H1 (cell line): ENCODE data around the gene SPDYC. TPM values are rescaled to one million over a fixed set of nuclear protein-coding genes. Genes with fewer than 3 reads are reported as not detected.

Experiments used
- CTCF ChIA-PET: fragments of 300-600 bp; sonication (Branson Sonifier 250); formaldehyde crosslinking; loops from one replicate; lab custom pipeline; 2021; ENCODE audit not compliant: partially characterized antibody; lab: Charles Lee
- POLR2A ChIA-PET: fragments of 300-600 bp; sonication (Branson Sonifier 250); formaldehyde crosslinking; loops from one replicate; lab custom pipeline; 2021; ENCODE audit warnings: inconsistent platforms; ENCODE audit not compliant: partially characterized antibody; lab: Charles Lee
- DNase-seq, 2 experiments: peaks; one replicate each; pipeline versions ENCODE4 v3.0.0 to v3.0.0-alpha.2; 2010 to 2022; ENCODE audit warnings: low spot score in 2 of 2, low read depth in 1 of 2, mixed read lengths in 1 of 2
- FAIRE-seq: peaks from 2 replicates; lab custom pipeline; 2011; peaks lifted over from hg19 to GRCh38; lab: Jason Lieb, UNC
- H2AFZ ChIP-seq: 2 replicates; pipeline ENCODE4 v1.8.1; 2012; ENCODE audit warnings: low read length, inconsistent platforms
- H2AK5ac ChIP-seq: 2 replicates; pipeline ENCODE4 v1.6.1; 2013; ENCODE audit warnings: low read depth, low read length
- H2BK120ac ChIP-seq: replicated peaks from 2 replicates; pipeline ENCODE3; 2013; ENCODE audit warnings: low read depth, low read length, inconsistent platforms
- H2BK12ac ChIP-seq: 2 replicates; pipeline ENCODE4 v1.6.1; 2013; ENCODE audit warnings: low read depth, low read length
- H2BK15ac ChIP-seq: 2 replicates; pipeline ENCODE4 v1.6.1; 2013; ENCODE audit warnings: low read length
- H2BK20ac ChIP-seq: 2 replicates; pipeline ENCODE4 v1.6.1; 2013; ENCODE audit warnings: low read length
- H2BK5ac ChIP-seq: 2 replicates; pipeline ENCODE4 v1.6.1; 2013; ENCODE audit warnings: low read depth, low read length
- H3K14ac ChIP-seq: 2 replicates; pipeline ENCODE4 v1.6.1; 2013; ENCODE audit warnings: inconsistent platforms; ENCODE audit not compliant: insufficient read length
- H3K18ac ChIP-seq: 2 replicates; pipeline ENCODE4 v1.6.1; 2013; ENCODE audit warnings: low read length; ENCODE audit errors: extremely low read depth
- H3K23ac ChIP-seq: 2 replicates; pipeline ENCODE4 v1.6.1; 2013; ENCODE audit warnings: inconsistent platforms; ENCODE audit not compliant: insufficient read length
- H3K23me2 ChIP-seq: 2 replicates; pipeline ENCODE4 v1.6.1; 2013; ENCODE audit warnings: low read depth, low read length
- H3K27ac ChIP-seq: 2 replicates; pipeline ENCODE4 v1.6.1; 2011; ENCODE audit warnings: low read depth, low read length, inconsistent platforms
- H3K27me3 ChIP-seq, 4 experiments: replicated peaks in 1 of 4; 1 replicate in 1 of 4; 2 replicates in 3 of 4; pipeline versions ENCODE4 v1.6.1 to v1.8.1; 2011 to 2013; ENCODE audit warnings: low read length in 3 of 4, mild to moderate bottlenecking in 3 of 4, inconsistent platforms in 2 of 4, mixed read lengths in 2 of 4, moderate library complexity in 1 of 4; ENCODE audit not compliant: control insufficient read depth in 3 of 4, insufficient read depth in 3 of 4; ENCODE audit errors: extremely low read depth in 1 of 4
- H3K36me3 ChIP-seq, 4 experiments: 2 replicates each; pipeline versions ENCODE4 v1.6.1 to v1.8.1; 2011 to 2013; ENCODE audit warnings: mild to moderate bottlenecking in 4 of 4, low read length in 3 of 4, moderate library complexity in 2 of 4, control low read depth in 1 of 4, inconsistent platforms in 1 of 4; ENCODE audit not compliant: insufficient read depth in 4 of 4, control insufficient read depth in 2 of 4
- H3K4ac ChIP-seq: replicated peaks from 2 replicates; pipeline ENCODE3; 2013; ENCODE audit warnings: low read length, low read depth, mixed read lengths, inconsistent platforms; ENCODE audit not compliant: insufficient read length
- H3K4me1 ChIP-seq, 4 experiments: replicated peaks in 1 of 4; 1 replicate in 1 of 4; 2 replicates in 3 of 4; pipeline versions ENCODE4 v1.6.1 to v1.8.1; 2011 to 2013; ENCODE audit warnings: low read length in 3 of 4, inconsistent platforms in 2 of 4, mixed read lengths in 1 of 4; ENCODE audit not compliant: insufficient read depth in 4 of 4, control insufficient read depth in 3 of 4
- H3K4me2 ChIP-seq, 2 experiments: 2 replicates each; pipeline versions ENCODE4 v1.6.1 to v1.8.1; 2011 to 2013; ENCODE audit warnings: low read depth in 2 of 2, low read length in 2 of 2, control low read depth in 1 of 2, inconsistent platforms in 1 of 2, mild to moderate bottlenecking in 1 of 2; ENCODE audit not compliant: insufficient read depth in 1 of 2
- H3K4me3 ChIP-seq, 4 experiments: fragments of 200-600, 300-600 bp in 1 of 4; sonication (generic), shearing (Covaris generic), sonication (Bioruptor Twin) in 1 of 4; 2 replicates each; pipeline versions ENCODE4 v1.5.1 to v1.8.1; 2011 to 2016; ENCODE audit warnings: low read length in 4 of 4, low read depth in 3 of 4, control low read depth in 2 of 4, inconsistent platforms in 2 of 4, mild to moderate bottlenecking in 2 of 4, mixed read lengths in 1 of 4, moderate library complexity in 1 of 4; ENCODE audit not compliant: insufficient read depth in 2 of 4; ENCODE audit errors: extremely low read depth in 1 of 4
- H3K56ac ChIP-seq: replicated peaks from 2 replicates; pipeline ENCODE3; 2013; ENCODE audit warnings: low read depth, mild to moderate bottlenecking, mixed read lengths, low read length, inconsistent platforms; ENCODE audit not compliant: insufficient read length
- H3K79me1 ChIP-seq: 2 replicates; pipeline ENCODE4 v1.6.1; 2013; ENCODE audit warnings: low read depth, low read length, control low read depth
- H3K79me2 ChIP-seq, 2 experiments: 2 replicates each; pipeline versions ENCODE4 v1.6.1 to v1.8.1; 2012 to 2013; ENCODE audit warnings: low read length in 2 of 2, mild to moderate bottlenecking in 2 of 2, inconsistent platforms in 1 of 2; ENCODE audit not compliant: insufficient read depth in 2 of 2, control insufficient read depth in 1 of 2
- H3K9ac ChIP-seq, 4 experiments: replicated peaks in 1 of 4; 1 replicate in 1 of 4; 2 replicates in 3 of 4; pipeline versions ENCODE4 v1.6.1 to v1.8.1; 2011 to 2013; ENCODE audit warnings: low read depth in 3 of 4, low read length in 3 of 4, control low read depth in 2 of 4, mild to moderate bottlenecking in 2 of 4, moderate library complexity in 2 of 4, inconsistent platforms in 1 of 4; ENCODE audit errors: extremely low read depth in 1 of 4
- H3K9me3 ChIP-seq, 2 experiments: 2 replicates each; pipeline versions ENCODE4 v1.6.1 to v1.8.1; 2012 to 2013; ENCODE audit warnings: mild to moderate bottlenecking in 2 of 2, moderate library complexity in 2 of 2, control low read depth in 1 of 2, inconsistent platforms in 1 of 2, low read depth in 1 of 2, low read length in 1 of 2, mixed read lengths in 1 of 2; ENCODE audit not compliant: insufficient read depth in 2 of 2
- H4K20me1 ChIP-seq, 2 experiments: replicated peaks in 1 of 2; 2 replicates each; pipeline versions ENCODE3 to v1.8.1; 2011 to 2013; ENCODE audit warnings: inconsistent platforms in 2 of 2, low read length in 2 of 2, mild to moderate bottlenecking in 1 of 2; ENCODE audit not compliant: insufficient read depth in 2 of 2, control insufficient read depth in 1 of 2
- H4K5ac ChIP-seq: 2 replicates; pipeline ENCODE4 v1.6.1; 2013; ENCODE audit warnings: low read length, low read depth, mixed read lengths, inconsistent platforms; ENCODE audit not compliant: insufficient read length
- H4K8ac ChIP-seq: 2 replicates; pipeline ENCODE4 v1.8.0; 2013; ENCODE audit warnings: mild to moderate bottlenecking, moderate library complexity, low read length, inconsistent platforms; ENCODE audit not compliant: insufficient read depth; ENCODE audit errors: extremely low read depth
- H4K91ac ChIP-seq: replicated peaks from 2 replicates; pipeline ENCODE3; 2013; ENCODE audit warnings: low read length, mixed read lengths, inconsistent platforms; ENCODE audit not compliant: insufficient read length
- CHD2 ChIP-seq: IDR thresholded peaks from 2 replicates; pipeline ENCODE4 v1.6.1; 2012; ENCODE audit warnings: low read length, improper control_type of control experiment
- EGR1 ChIP-seq: IDR thresholded peaks from 2 replicates; pipeline ENCODE4 v1.6.1; 2011; ENCODE audit warnings: low read depth, low read length, borderline replicate concordance
- EP300 ChIP-seq, 2 experiments: IDR thresholded peaks; 1 replicate in 1 of 2; 2 replicates in 1 of 2; pipeline ENCODE4 v1.6.1; 2011 to 2012; ENCODE audit warnings: low read depth in 2 of 2, low read length in 2 of 2, mild to moderate bottlenecking in 2 of 2, borderline replicate concordance in 1 of 2, inconsistent platforms in 1 of 2, moderate library complexity in 1 of 2
- JUND ChIP-seq: IDR thresholded peaks from 2 replicates; pipeline ENCODE4 v1.6.1; 2011; ENCODE audit warnings: mild to moderate bottlenecking, improper control_type of control experiment, low read length
- RBBP5 ChIP-seq: IDR thresholded peaks from 2 replicates; pipeline ENCODE4 v1.7.1; 2012; ENCODE audit warnings: low read depth, mild to moderate bottlenecking, inconsistent platforms, low read length, moderate library complexity, borderline replicate concordance
- SIRT6 ChIP-seq: IDR thresholded peaks from one replicate; pipeline ENCODE4 v1.7.1; 2012; ENCODE audit warnings: low read length, inconsistent platforms
- SRF ChIP-seq: IDR thresholded peaks from 2 replicates; pipeline ENCODE4 v1.6.1; 2011; ENCODE audit warnings: mild to moderate bottlenecking, low read depth, low read length, moderate library complexity
- WGBS, 2 experiments: shearing (Covaris generic) in 1 of 2; methylation state at CpG; one replicate each; pipeline versions ENCODE4 v1.1.6 to v1.1.7; 2013 to 2015; ENCODE audit warnings: low lambda C conversion rate in 2 of 2, mixed read lengths in 2 of 2, inconsistent platforms in 1 of 2, low coverage in 1 of 2, missing lambda C conversion rate in 1 of 2; ENCODE audit not compliant: insufficient replicate concordance in 2 of 2, insufficient coverage in 1 of 2, insufficient read length in 1 of 2; ENCODE audit errors: extremely low coverage in 1 of 2, missing lambda C conversion rate in 1 of 2; 5-methylcytosine and 5-hydroxymethylcytosine counted together
- polyA plus RNA-seq, 7 experiments: library from polyadenylated mRNA; depleted of rRNA in 3 of 7; stranded (reverse) in 5 of 7; unstranded in 2 of 7; fragments of >200 nt in 5 of 7; fragments of 200-250 nt in 2 of 7; gene quantifications; 1 replicate in 5 of 7; 2 replicates in 1 of 7; 4 replicates in 1 of 7; pipeline versions ENCODE4 v1.2.1 to v1.2.3, GENCODE V29; 2011 to 2013; ENCODE audit warnings: missing spikeins in 2 of 7, mixed read lengths in 2 of 7
- total RNA-seq: library from RNA; stranded (reverse); fragmentation: NEBNext Ultra II Directional; extraction: Animal tissue kit (Norgen Biotek cat#: 25700); gene quantifications from 2 replicates; pipeline ENCODE4 v1.2.1, GENCODE V29; 2021
- TF ChIP-seq, protein P1 (sequence below): IDR thresholded peaks from 2 replicates; pipeline ENCODE4 v1.6.1; 2011; ENCODE audit warnings: low read depth, mild to moderate bottlenecking, low read length; ENCODE audit not compliant: insufficient read depth

SPDYC gene
- total and polyA plus RNA-seq, 2 of the 8 experiments (the other 6 are each of a cell fraction or from before 2014, with no cell fraction given): 0.15 TPM; not detected in 1

DNA sequence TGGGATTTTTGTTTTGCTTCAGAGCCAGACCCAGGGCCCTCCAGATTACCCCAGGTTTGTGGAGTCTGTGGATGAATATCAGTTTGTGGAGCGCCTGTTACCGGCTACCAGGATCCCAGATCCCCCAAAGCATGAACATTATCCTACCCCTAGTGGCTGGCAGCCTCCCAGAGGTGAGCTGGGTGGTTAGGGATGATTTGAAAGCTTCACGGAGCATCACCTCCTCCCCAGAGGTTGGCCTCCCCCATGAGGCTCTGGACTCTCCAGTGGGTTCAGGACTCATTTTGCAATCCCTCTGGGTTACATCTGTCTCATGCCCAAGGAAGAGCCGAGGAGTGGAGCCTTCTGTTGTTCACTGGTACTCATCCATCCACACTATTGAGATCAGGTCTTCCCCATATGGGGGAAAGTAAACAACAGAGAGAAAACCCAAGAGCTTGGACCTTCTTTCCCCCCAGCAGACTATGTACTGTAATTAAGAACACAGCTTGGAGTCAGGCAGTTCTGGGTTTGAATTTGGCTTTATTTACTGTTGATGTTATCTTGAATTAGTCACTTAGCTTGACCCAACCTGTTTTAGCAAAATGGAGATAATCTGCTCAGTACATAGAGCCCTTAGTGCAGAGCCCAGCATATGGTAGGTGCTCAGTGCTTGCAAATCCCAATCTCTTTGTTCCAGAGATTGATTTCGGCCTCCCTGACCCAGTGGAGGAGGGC is 45.4 kb upstream of the SPDYC start:
- POLR2A ChIA-PET: interaction anchor here (1.3 to 17.4 kb wide), 4 partner anchors 6 to 56 kb away, joined by 3 to 305 read pairs (median 170); partner anchors contain the start of genes FAU, MRPL49, SYVN1 and TM7SF2
- Histone ChIP-seq H3K27me3 (no peaks in the 10 kb centered on the region), H2BK120ac (no peak overlapping the region), H3K4ac (no peak overlapping the region), H3K27ac (no peak overlapping the region), H2BK12ac (no peak overlapping the region), H3K56ac (no peak overlapping the region), H3K79me2 (peaks cover 6 to 38% of the 10 kb centered on the region in 2 experiments), H2AK5ac (no peak overlapping the region), H3K9me3 (no peaks in the 10 kb centered on the region), H3K9ac (no peak overlapping the region; a peak in 1 of 7 replicates), H4K91ac (no peak overlapping the region), H4K8ac (no peak overlapping the region), H3K18ac (no peak overlapping the region), H4K20me1 (peaks cover 0 to 7% of the 10 kb centered on the region in 2 experiments), H2BK20ac (no peak overlapping the region), H3K4me3 (no peak overlapping the region), H2BK5ac (no peak overlapping the region), H2BK15ac (no peak overlapping the region), H3K4me1 (peaks cover 0 to 6% (median 1%) of the 10 kb centered on the region in 4 experiments; a peak in 4 of 7 replicates), H3K4me2 (no peak overlapping the region), H2AFZ (no peak overlapping the region), H3K14ac (no peak overlapping the region), H3K79me1 (peaks cover 9% of the 10 kb centered on the region), H3K23me2 (peaks cover 3% of the 10 kb centered on the region; the same call in 1 of the 2 replicates), H3K36me3 (peaks cover 20 to 60% (median 53%) of the 10 kb centered on the region in 4 experiments), H3K23ac (no peak overlapping the region), H4K5ac (no peak overlapping the region)
- no peak for DNase-seq
- no peak for TF ChIP-seq SRF
- no peak for TF ChIP-seq SIRT6
- no peak for TF ChIP-seq RBBP5
- no peak for TF ChIP-seq CHD2
- TF ChIP-seq, protein P1, sequence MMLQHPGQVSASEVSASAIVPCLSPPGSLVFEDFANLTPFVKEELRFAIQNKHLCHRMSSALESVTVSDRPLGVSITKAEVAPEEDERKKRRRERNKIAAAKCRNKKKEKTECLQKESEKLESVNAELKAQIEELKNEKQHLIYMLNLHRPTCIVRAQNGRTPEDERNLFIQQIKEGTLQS: no peak
- no peak for TF ChIP-seq EGR1
- no peak for TF ChIP-seq JUND
- no peak for TF ChIP-seq EP300 (IDR thresholded peaks at IDR 0.05; ENCODE audit: borderline replicate concordance in 1 of 2, low read depth in 2 of 2, low read length in 2 of 2)
- CTCF ChIA-PET: interaction anchor here (1.1 to 9.5 kb wide), 2 partner anchors 14 to 50 kb away, joined by 4 to 71 read pairs; partner anchors contain the start of gene TM7SF2
- WGBS, 2 experiments: 95% methylated on average over 5 of the region's 5 CpGs; no CpG with 5 or more reads in 1 of the 2 experiments
- no peak for FAIRE-seq
